ENCODE measurements around the gene SHKBP1.
"Not testable (repeated sequence)": the region's sequence is repeated elsewhere in the genome, so short reads cannot be mapped to it uniquely, and the experiment has no call there.

Gene SHKBP1

GRCh38 chr19:40586611-40587010 lies 9.9 kb downstream of the SHKBP1 start:
- no peak for DNase-seq

- no peak for DNase-seq
These were observed 11.6 kb downstream of the SHKBP1 start for GRCh38 chr19:40588110-40588854.

GRCh38 chr19:40588926-40589569 lies 12.4 kb downstream of the SHKBP1 start:
- no peak for DNase-seq

GRCh38 chr19:40589591-40590429 lies 13.1 kb downstream of the SHKBP1 start:
- DNase-seq = no peak

GRCh38 chr19:40590464-40591265 lies 14.0 kb downstream of the SHKBP1 start:
- no peak for DNase-seq

GRCh38 chr19:40591724-40592123 lies 15.1 kb downstream of the SHKBP1 start:
- DNase-seq = not testable (repeated sequence)

GRCh38 chr19:40592170-40592569 lies 15.5 kb downstream of the SHKBP1 start:
- DNase-seq = no peak

GRCh38 chr19:40594255-40594654 lies 17.6 kb downstream of the SHKBP1 start:
- no peak for DNase-seq

- no peak for DNase-seq
These were observed 18.0 kb downstream of the SHKBP1 start for GRCh38 chr19:40594657-40595091.

GRCh38 chr19:40596608-40597328 lies 20.1 kb downstream of the SHKBP1 start:
- no peak for DNase-seq

- DNase-seq = no peak
These were observed 20.7 kb downstream of the SHKBP1 start for GRCh38 chr19:40597329-40597838.

- peak; percentile 61 to 77 (median 70) for DNase-seq
These were observed 21.6 kb downstream of the SHKBP1 start for GRCh38 chr19:40598121-40598917.

GRCh38 chr19:40598918-40599307 lies 22.2 kb downstream of the SHKBP1 start:
- DNase-seq = no peak

- DNase-seq = no peak
These were observed 22.7 kb downstream of the SHKBP1 start for GRCh38 chr19:40599331-40599901.

- no peak for DNase-seq
These were observed 23.4 kb downstream of the SHKBP1 start for GRCh38 chr19:40599902-40600569.

GRCh38 chr19:40600570-40601133 lies 24.0 kb downstream of the SHKBP1 start:
- no peak for DNase-seq

GRCh38 chr19:40601134-40601974 lies 24.7 kb downstream of the SHKBP1 start, which contains the start of gene LTBP4:
Gene LTBP4 (plus strand): TSS chr19:40601369. CDS start chr19:40601388, 19 bp downstream.
- no peak for DNase-seq

- DNase-seq = no peak
These were observed 26.4 kb downstream of the SHKBP1 start for GRCh38 chr19:40603071-40603388.
